GM19468 (cell line): ENCODE data around the gene GPHN.
"Not testable (repeated sequence)": the region's sequence is repeated elsewhere in the genome, so short reads cannot be mapped to it uniquely, and the experiment has no call there.

Experiments used
- ATAC-seq: cut with Tn5 transposase; IDR thresholded peaks from one replicate; pipeline ENCODE4 v1.9.1; 2021; ENCODE audit warnings: mild to moderate bottlenecking, moderate library complexity, moderate number of reproducible peaks; ENCODE audit not compliant: unreplicated experiment; ENCODE audit errors: extremely low read depth

Gene GPHN

GRCh38 chr14:67002994-67003753 lies 495.2 kb downstream of the GPHN start:
- no peak for ATAC-seq

- no peak for ATAC-seq
These were observed 496.6 kb downstream of the GPHN start for GRCh38 chr14:67004521-67004920.

GRCh38 chr14:67010602-67011001 lies 502.7 kb downstream of the GPHN start:
- no peak for ATAC-seq

GRCh38 chr14:67016856-67017255 lies 508.9 kb downstream of the GPHN start:
- ATAC-seq, result no peak

GRCh38 chr14:67018720-67019119 lies 510.8 kb downstream of the GPHN start:
- ATAC-seq, result no peak

GRCh38 chr14:67019796-67020195 lies 511.8 kb downstream of the GPHN start:
- ATAC-seq, result no peak

GRCh38 chr14:67031920-67032774 lies 524.2 kb downstream of the GPHN start:
- no peak for ATAC-seq

GRCh38 chr14:67045440-67045839 lies 537.5 kb downstream of the GPHN start:
- no peak for ATAC-seq

GRCh38 chr14:67050896-67051295 lies 542.9 kb downstream of the GPHN start:
- ATAC-seq, result no peak

- ATAC-seq, result no peak
These were observed 548.7 kb downstream of the GPHN start for GRCh38 chr14:67056684-67057083.

- ATAC-seq, result no peak
These were observed 551.6 kb downstream of the GPHN start for GRCh38 chr14:67059596-67059995.

- no peak for ATAC-seq
These were observed 552.6 kb downstream of the GPHN start for GRCh38 chr14:67060546-67060945.

GRCh38 chr14:67067070-67067814 lies 559.3 kb downstream of the GPHN start:
- ATAC-seq, result not testable (repeated sequence)

GRCh38 chr14:67068251-67068650 lies 560.3 kb downstream of the GPHN start:
- no peak for ATAC-seq

- ATAC-seq, result no peak
These were observed 563.6 kb downstream of the GPHN start for GRCh38 chr14:67071506-67071905.

- ATAC-seq, result no peak
These were observed 570.0 kb downstream of the GPHN start for GRCh38 chr14:67077921-67078320.

- no peak for ATAC-seq
These were observed 571.9 kb downstream of the GPHN start for GRCh38 chr14:67079846-67080245.

- no peak for ATAC-seq
These were observed 600.3 kb downstream of the GPHN start for GRCh38 chr14:67108230-67108629.

GRCh38 chr14:67111022-67111421 lies 603.1 kb downstream of the GPHN start:
- no peak for ATAC-seq

GRCh38 chr14:67112344-67112743 lies 604.4 kb downstream of the GPHN start:
- no peak for ATAC-seq

- no peak for ATAC-seq
These were observed 619.2 kb downstream of the GPHN start for GRCh38 chr14:67127174-67127573.
